HG03521 (cell line): ENCODE measurements around the gene TCEAL7.

Source experiments
- ATAC-seq: cut with Tn5 transposase; IDR thresholded peaks from one replicate; pipeline ENCODE4 v1.9.1; 2021; ENCODE audit warnings: mild to moderate bottlenecking, moderate library complexity; ENCODE audit not compliant: unreplicated experiment

Gene TCEAL7

GRCh38 chrX:103363046-103363445 is 33.0 kb downstream of the TCEAL7 start:
- no peak for ATAC-seq

GRCh38 chrX:103367502-103367901 is 37.5 kb downstream of the TCEAL7 start:
- no peak for ATAC-seq

DNA sequence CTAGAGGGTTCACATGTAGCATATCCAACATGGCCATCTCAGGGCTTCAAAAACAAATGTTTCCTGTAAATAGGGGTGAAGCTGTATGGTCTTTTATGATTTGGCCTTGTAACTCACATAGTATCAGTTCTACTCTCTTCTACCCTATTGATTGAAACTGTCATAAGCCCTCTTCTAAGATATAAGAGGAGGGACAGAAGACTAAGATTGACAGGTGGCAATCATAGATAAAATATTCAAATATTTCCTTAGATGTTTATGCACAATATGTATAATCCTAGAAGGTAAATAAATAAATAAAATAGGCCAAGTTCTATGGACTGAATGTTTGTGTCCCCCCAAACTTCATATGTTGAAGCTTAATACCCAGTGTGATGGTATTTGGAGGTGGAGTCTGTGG is 39.4 kb downstream of the TCEAL7 start:
- no peak for ATAC-seq

DNA sequence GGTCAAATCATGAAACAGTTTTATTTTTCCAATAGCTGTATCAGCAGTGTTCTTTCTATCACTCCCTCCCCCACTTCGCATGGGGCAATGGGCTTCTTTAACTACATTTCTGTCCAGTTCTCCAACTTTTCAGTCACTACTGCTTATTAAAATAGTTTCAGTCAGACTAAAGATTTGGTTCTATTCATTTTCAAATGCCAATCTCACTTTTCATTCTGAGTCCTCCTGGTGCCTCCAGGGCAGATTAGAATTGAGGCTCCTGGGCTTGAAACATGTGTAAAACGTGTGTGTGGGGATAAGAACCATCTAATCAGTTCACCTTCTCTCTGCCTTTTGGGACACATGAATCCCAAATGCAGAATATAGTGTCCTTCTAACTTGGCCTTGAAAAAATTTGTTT is 42.8 kb downstream of the TCEAL7 start:
- ATAC-seq, result no peak

GRCh38 chrX:103373581-103373980 is 43.5 kb downstream of the TCEAL7 start:
- ATAC-seq, result no peak

GRCh38 chrX:103376118-103376978 is 46.3 kb downstream of the TCEAL7 start, which contains the start of gene BEX3:
Gene BEX3 (plus strand): TSS chrX:103376538. CDS start chrX:103377522, 984 bp downstream.
- ATAC-seq, result no peak

DNA sequence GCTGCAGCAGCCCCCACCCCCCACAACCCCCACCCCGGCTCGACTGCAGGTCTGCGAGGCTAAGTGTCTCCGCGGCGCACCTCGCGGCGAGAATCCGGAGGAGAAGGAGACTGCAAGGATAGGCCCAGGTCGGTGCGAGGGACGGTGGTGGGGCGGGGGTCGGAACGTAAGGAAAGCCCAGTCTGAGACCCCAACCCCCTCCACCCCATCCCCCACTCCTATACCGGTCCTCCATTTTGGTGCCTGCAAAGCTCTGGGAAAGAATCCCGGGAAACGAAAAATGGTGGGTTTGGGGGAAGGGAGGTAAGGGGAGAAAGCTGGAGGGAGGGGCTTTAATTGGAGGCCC is 46.9 kb downstream of the TCEAL7 start:
- ATAC-seq, result no peak

- no peak for ATAC-seq
These were observed 49.0 kb downstream of the TCEAL7 start for GRCh38 chrX:103378990-103379389.
